UCSD-AML1 (cell line): ENCODE measurements around the gene DHRS9.

Experiments used
- DNase-seq: peaks from one replicate; lab custom pipeline; 2025; ENCODE audit not compliant: unreplicated experiment; lab: John Stamatoyannopoulos, UW

DHRS9 gene

GRCh38 chr2:169065422-169065821 is 3.9 kb upstream of the DHRS9 start:
- no peak for DNase-seq

DNA sequence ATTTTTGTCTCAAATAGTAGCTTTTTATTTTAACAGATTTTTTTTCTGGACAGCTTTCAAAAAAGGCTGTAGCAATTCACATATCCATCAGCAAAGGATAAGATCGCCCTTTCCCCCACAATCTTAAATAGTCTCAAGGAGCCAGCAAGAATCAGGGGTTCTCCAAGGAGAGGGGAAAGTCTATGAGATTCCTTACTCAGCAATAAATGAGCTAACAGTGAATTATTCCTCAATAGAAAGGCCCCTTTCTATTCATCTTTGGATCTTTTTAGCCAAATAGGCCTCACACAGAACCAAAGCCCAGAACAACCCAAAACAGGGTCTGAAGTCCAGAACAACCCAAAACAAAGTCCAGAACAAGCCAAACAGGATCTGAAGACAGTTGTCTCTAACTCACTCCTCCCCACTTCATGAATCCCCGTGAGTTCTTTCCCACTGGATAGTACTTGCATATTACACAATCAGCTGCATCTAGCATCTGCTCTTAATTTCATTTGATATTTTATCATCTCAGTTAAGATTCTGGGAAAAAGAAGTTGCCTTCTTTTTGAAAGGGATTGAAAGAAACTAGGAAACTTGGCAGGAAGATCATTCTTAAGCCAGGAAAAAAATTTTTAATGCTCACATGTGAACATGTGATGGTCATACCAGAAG is 3.4 kb upstream of the DHRS9 start:
- no peak for DNase-seq

DNA sequence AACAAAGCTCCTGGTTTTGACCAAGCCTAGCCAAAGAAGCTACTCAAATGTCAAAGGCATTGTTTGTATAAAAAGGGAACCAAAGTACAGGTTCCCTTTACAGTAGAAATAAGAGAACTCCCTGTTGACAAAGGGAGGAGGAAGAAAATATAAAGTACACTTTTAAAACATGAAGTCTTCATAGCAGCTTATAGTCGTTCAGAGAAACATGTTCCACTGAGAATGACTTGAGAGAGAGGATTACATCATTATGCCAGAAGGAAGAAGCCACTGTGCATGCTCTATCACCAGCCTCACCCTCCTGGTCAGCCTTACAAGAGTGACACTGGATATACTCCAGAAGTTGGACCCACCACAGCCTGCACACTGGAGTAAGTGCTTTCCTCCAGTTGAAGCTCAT is 2.5 kb upstream of the DHRS9 start:
- DNase-seq, result no peak

GRCh38 chr2:169069833-169070232 is 470 bp downstream of the DHRS9 start:
- no peak for DNase-seq

DNA sequence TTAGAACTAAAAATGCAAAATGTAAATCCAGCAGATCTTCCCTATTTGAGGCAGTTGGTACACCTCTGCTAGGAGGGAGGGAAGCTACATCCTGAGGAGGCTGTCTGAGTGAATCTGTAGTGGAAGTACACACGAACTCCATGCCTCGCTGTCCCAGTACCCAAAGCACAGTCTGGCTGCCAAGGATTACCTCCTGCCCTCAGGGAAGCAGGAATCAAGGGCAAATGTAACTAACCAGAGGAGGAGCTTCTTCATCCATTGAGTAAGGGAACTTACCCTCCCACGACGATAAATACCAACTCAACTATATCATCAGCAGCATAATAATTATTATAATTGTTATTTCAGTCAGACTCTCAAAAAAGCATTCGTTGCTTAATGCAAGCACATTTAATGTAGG is 2.1 kb downstream of the DHRS9 start:
- no peak for DNase-seq

DNA sequence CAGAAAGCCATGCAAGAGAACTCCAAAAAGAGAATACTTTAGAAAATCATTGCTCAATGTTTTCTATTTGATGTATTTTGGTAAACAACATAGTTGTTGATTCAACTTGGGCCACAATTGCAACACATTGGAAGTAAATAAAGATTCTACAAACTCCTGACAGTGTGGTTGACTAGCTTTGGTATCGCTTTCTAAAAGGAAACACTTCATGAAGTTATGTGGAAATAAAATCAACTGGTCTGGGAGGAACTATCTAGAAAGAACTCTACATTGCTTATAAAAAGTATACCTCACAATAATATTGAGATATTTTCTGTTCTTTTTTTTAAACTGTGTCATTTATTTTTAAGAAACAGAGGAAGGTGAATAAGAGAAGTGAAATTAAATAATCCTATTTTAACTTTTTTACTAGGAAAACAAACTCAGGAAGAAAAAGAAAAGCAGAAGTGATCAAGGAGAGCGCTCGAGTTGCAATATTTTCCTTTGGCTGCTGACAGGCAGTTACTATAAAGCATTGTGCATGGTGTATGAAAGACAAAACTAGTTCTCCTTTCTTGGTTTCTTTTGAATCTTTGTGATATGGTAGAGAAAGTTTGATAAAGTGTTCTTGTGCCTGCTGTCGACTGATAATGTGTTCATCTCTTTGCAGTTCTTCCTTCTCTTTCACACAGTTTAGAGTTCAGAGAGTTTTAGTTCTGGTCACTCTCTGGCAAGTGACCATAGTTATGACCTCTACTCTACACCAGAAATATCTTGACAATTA is 3.0 kb downstream of the DHRS9 start:
- DNase-seq, result no peak

- no peak for DNase-seq
Measured at GRCh38 chr2:169073211-169073962, 4.0 kb downstream of the DHRS9 start.

DNA sequence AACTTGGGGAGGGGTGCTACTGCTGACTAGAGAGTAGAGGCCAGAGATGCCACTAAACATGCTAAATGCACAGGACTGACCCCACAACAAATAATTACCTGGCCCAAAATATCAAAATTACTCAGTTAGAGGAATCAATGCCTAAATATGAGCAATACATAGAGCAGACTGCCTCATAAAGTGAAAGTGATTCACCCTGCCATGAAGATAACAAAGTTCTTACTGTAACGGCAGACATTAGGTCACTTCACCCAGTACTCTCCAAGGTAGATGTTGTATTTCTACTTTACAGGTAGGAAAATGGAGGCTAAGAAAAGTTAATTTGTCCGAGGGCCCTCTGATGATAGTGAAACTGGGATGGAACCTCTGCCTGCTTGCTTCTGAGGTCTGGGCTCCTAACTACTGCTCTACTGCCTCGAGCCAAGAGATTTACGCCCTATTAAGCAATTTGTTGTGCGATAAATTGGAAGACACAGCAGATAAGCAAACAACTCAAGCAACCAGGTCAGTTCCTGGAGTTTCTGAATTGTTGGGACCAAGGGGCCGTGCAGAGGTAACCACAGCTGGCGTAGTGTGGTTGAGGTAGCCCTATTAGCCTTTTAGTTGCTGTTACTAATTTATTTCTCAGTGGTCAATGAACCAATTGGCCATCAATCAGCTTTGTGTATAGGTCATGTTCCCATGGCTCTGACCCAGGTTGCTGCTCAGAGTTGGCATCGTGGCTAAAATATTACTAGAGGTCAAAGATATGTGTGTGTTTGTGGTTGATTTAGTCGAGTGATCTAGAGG is 4.8 kb downstream of the DHRS9 start:
- no peak for DNase-seq

- no peak for DNase-seq
Measured at GRCh38 chr2:169077674-169078240, 8.4 kb downstream of the DHRS9 start.

DNA sequence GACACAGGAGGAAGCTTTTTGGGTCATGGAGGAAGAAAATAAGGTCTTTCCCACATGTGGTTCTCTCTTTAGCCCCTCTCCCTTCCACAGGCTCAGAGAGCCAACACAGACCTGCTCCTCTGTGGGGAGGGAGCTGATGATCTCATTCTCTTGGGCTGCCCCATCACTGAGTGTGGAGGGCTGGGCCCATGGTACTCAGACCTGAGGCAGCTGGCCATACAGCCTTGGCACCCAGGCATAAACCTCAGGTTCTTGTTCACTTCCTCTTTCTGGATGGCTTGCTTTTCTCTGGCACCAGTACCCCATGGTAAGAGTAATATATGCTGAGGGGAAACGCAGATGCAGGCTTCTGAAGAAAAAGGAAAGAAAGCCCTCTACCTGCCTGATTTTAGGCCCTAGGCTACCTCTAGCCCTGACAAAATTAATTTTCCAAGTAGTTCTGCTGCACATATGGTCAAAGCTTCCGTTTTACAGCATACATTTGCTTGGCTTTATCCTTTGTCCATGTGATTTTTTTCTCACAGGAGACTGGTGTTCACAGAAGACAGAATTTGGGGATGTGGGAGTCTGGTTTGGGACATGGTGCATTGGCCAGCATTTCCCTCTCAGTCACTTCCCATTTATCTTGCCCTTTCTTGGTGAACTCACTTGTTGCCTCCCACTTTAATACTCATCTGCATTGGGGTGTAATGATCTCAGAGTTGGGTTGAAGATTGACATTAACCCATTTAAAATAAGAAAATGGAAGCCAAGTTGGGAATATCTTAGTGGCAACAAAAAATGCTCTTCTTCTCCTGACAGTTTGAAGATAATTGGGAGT is 11.1 kb downstream of the DHRS9 start:
- DNase-seq, result peak; percentile 31

DNA sequence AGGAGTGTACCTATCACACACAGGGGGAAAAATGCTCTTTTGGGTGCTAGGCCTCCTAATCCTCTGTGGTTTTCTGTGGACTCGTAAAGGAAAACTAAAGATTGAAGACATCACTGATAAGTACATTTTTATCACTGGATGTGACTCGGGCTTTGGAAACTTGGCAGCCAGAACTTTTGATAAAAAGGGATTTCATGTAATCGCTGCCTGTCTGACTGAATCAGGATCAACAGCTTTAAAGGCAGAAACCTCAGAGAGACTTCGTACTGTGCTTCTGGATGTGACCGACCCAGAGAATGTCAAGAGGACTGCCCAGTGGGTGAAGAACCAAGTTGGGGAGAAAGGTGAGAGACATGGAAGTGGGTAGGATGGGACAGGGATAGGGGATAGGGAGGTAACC is 12.2 kb downstream of the DHRS9 start:
- DNase-seq, result no peak

- DNase-seq, result no peak
Measured at GRCh38 chr2:169082995-169083394, 13.6 kb downstream of the DHRS9 start.

DNA sequence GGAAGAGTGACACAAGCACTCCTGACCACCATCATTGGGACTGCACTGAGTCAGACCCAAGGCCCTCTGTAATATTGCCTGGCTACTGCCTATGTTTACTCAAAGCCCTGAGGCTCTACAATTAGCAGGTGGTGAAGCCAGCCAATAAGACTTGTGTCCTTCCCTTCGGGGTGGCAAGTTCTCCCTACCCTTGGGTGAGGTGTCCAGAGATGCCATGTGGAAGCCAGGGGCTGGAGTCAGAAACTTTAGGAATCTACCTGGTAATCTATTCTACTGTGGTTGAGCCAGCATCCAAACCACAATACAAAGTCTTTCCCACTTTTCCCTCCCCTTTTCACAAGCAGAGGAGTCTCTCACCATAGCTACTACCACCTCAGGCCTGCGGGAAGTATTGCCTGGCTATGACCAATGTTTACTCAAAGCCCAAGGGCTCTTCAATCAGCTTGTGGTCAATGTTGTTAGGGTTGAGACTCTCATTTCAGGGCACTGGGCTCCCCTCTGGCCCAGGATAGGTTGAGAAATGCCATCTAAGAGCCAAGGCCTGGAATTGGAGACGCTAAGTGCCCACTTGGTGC is 17.6 kb downstream of the DHRS9 start:
- no peak for DNase-seq

DNA sequence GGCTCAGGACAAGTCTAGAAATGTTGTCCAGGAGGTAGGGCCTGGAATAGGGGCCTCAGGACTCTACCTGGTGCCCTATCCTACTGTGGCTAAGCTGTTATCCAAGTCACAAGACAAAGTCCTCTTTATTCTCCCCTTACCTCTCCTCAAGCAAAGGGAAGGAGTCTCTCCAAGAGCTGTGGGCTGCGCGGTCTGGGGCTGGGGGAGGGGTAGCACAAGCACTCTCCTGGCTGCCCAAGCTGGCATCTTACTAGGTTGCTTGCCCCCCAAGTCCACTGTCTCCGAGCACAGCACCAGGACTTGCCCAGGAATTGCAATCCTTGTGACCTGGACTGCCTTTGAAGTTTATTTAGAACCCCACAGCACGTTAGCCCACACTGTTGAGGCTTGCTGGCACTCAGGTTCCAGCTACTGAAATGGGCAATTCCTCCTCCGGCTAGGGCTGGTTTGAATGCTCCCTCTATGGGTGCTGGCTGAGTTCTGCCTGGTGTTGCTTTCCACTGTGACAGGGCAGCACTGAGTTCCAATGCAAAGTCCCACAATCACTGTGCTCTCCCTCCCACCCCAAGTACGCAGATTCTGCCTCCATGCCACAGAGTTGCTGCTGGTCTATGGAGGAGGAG is 18.5 kb downstream of the DHRS9 start:
- no peak for DNase-seq

DNA sequence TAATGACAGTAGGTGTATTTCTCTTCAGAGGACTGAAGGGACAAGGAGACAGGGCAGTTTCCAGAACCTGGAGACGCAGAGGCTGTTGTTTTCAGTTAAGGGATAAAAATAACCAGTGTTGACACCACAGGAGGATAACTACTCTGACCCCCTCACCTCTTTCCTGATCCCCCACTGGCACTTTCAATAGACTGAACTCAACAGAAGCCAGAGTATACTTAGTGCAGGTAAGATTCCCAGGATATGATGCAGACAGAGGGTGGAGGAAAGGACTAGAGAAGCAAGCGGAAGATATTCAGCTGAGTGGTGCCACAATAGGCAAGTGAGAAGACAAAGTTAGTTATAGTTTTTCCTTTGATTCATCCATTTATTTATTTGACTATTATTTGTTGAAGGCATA is 19.8 kb downstream of the DHRS9 start:
- no peak for DNase-seq

GRCh38 chr2:169090133-169090820 is 20.9 kb downstream of the DHRS9 start:
- no peak for DNase-seq

DNA sequence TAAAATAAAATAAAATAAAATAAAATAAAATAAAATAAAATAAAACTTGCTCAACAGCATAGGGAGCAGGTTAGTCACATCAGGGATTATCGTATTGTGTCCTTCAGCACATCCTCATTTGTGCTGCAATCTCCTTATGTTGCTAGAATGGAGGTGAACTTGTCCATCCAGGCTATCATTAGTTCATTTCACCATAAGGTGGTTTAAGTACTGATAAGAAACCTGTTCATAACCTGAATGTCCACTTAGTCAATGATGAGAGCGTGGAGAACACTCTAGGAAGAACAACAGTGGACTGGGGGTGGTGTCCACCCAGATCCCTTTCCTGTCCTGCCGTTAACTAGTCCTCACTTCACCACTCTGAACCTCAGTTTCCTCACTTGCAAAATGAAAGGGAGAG is 21.9 kb downstream of the DHRS9 start:
- DNase-seq, result no peak

DNA sequence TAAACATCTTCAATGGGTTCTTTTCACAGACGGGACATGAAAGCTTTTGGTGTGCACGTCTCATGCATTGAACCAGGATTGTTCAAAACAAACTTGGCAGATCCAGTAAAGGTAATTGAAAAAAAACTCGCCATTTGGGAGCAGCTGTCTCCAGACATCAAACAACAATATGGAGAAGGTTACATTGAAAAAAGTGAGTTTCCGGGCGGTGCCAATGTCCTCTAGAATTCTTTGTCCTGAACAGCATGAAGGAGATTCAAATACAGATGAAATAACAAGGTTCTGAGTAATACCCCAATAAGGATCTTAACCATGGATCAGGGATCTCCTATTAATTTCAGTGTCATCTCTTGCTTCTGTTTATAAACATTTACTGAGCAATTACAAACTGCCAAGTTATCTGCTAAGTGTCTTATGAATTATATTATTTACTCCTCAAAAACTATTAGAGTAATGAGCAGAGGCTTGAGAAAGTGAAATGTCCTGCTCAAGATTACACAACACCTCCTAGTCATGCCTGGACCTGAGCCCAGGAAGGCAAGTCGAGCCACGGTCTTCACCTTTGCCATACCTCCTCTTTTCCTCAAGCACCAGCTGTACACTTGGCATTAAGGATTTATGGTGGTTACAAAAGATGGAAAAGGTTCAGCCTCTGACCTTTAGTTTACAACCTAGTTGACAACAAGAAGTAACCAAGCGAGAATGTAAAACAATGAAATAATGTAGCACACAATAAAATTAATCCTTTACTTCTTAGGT is 22.6 kb downstream of the DHRS9 start:
- no peak for DNase-seq
